Hepatic stellate cell (primary cell): ENCODE data around the gene ZFP69.
"Not testable (repeated sequence)": the region's sequence is repeated elsewhere in the genome, so short reads cannot be mapped to it uniquely, and the experiment has no call there.

ENCODE experiments used
- DNase-seq: peaks from one replicate; pipeline ENCODE4 v3.0.0; 2011; ENCODE audit warnings: low spot score

Gene ZFP69

DNA sequence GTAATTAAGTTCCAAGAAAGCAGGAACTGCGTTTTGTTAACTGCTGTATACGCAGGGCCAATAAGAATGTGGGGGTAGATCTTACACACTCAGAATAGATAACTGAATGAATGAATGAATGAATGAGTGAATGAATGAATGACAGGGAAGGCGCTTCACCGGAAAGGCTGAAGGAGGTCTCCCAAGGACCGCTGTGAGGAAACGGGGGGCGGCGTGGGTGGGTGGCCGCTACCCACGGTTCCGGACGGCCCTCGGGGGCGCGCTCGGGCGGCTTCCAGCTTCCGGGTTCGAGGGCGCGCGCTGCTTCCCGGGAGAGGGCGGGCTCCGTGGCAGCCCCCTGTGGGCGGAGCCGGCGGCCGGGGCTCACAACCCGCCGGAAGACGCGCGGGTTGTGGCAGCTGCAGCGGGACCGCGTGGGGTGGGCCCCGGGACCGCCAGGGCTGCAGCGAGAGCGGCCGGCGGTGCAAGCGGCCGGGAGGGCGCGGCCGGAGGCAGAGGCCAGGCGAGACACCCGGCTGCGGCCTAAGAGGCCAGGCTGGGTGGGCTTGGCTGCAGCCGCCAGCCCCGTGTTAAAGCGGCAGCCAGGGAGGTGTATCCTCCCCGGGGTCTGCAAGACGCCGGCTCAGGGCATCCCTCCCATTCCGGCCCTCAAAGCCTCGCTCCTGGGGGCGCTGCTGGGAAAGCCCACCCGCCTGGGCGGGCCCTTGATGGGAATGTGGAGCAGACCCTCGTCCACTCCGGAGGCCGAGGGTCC is at the start of gene ZFP69:
Gene ZFP69 (plus strand): TSS at position 367 of the 754 bp plus-strand sequence. CDS start 2,072 bp downstream, outside the sequence.
- peak; percentile 78 for DNase-seq

DNA sequence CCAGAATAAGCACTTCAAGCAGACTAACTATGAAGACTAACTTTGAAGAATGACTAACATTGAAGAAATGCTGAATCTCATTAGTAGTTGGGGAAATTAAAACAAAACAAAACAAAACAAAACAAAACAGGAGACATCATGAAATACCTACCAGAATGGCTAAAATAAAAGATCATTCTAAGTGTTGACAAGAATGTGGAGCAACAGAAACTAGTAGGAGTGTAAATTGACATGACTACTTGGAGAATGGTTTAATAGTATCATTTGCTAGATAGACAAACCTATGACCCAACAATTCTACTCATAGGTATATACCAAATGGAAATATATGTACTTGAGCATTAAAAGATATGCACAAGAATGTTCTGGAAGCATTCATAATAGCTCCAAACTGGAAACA is 45.7 kb upstream of the ZFP69 start:
- DNase-seq: no peak

- peak; percentile 8 for DNase-seq
Measured at GRCh38 chr1:40432644-40433390, 44.3 kb upstream of the ZFP69 start.

- DNase-seq: peak; percentile 18
Measured at GRCh38 chr1:40435471-40435870, 41.6 kb upstream of the ZFP69 start.

DNA sequence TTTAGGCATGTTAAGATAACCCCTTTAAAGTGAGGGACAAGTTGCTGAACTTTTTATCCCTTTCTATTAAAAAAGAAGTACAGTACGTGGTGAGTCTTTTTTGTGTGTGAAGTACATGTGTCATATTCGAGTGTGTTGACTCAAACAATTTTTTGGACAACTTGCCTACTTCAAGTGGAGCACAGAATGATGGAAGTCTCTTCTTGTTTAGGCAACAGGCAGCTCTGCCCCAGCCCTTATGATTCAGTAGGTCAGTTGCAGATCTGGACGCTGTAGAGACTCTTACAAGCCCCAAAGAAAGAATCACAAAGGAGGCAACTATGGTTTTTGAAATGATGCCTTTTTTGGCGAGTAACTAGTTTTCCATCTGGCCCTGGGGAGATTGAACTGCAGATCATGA is 41.2 kb upstream of the ZFP69 start:
- peak; percentile 8 for DNase-seq

- DNase-seq: peak; percentile 48
Measured at GRCh38 chr1:40438391-40439015, 38.6 kb upstream of the ZFP69 start.

- DNase-seq: no peak
Measured at GRCh38 chr1:40439247-40439646, 37.8 kb upstream of the ZFP69 start.

- DNase-seq: peak; percentile 96
Measured at GRCh38 chr1:40449684-40450494, 27.2 kb upstream of the ZFP69 start, which contains the start of gene ZFP69B. Gene ZFP69B (plus strand): TSS chr1:40450476. CDS start chr1:40450962, 486 bp downstream.

DNA sequence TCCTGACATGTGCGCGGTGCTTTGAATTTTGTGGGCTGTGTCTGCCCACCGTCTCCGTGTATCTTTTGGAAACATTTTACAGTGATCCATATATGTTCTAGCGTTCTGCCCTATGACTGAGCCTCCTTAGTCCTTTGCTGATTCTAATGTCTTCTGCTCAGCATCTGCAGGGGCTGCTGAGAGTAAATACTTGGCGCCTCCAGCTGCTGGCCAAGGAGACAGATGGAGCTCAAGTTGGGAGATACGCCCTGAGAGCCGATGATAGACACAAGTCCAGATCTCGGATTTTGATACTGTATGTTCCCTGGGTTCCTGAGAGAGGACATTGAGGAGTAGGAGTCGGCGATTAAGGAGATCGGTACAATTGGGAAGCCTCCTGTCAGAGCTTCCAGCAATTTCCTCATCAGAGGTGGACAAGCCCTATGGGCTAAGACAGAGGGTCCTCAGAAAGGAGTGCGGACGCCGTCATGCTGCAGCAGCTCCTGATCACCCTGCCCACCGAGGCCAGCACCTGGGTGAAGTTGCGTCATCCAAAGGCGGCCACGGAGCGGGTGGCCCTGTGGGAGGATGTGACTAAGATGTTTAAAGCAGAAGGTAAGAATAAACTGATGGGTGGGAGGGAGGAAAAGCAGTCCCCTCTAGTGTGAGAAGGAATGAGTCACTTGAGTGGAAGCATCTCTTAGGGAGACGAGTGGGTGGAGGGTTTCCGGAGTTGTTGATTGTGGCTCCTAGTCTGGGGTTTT is 26.4 kb upstream of the ZFP69 start:
- peak; percentile 33 for DNase-seq

DNA sequence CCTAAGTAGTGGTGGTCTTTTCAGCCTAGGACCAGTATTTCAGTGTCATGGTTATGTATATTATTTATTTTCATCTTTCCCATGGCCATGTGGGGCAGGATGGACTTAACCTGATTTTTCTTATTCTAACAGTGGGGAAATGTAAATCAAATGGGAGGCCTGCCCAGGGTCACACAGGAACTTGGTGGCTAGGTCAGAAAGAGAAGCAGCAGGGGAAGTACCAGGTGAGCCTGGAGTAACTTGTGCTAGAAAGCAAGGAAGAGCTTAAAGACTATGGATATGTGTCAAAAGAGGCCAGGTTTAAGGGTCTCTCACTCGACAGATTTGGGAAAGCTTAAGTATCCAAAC is 25.9 kb upstream of the ZFP69 start:
- DNase-seq: no peak

- no peak for DNase-seq
Measured at GRCh38 chr1:40454873-40455272, 22.2 kb upstream of the ZFP69 start.

DNA sequence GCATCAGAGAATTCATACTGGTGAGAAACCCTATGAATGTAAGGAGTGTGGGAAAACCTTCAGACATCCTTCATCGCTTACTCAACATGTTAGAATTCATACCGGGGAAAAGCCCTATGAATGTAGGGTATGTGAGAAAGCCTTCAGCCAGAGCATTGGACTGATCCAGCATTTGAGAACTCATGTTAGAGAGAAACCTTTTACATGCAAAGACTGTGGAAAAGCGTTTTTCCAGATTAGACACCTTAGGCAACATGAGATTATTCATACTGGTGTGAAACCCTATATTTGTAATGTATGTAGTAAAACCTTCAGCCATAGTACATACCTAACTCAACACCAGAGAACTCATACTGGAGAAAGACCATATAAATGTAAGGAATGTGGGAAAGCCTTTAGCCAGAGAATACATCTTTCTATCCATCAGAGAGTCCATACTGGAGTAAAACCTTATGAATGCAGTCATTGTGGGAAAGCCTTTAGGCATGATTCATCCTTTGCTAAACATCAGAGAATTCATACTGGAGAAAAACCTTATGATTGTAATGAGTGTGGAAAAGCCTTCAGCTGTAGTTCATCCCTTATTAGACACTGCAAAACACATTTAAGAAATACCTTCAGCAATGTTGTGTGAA is 14.0 kb upstream of the ZFP69 start:
- DNase-seq: no peak

DNA sequence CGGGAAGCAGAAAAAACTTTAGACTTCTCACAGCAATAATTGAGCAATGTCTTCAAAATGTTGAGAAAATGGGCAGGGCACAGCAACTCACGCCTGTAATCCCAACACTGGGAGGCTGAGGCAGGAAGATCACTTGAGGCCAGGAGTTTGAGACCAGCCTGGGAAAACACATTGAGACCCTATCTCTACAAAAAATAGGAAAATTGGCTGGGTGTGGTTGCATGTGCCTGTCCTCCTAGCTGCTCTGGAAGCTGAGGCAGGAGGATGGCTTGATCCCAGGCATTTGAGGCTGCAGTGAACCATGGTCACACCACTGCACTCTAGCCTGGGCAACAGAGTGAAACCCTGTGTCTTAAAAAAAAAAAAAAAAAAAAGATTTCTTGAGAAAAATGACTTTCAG is 7.8 kb upstream of the ZFP69 start:
- no peak for DNase-seq

GRCh38 chr1:40475268-40475667 is 1.8 kb upstream of the ZFP69 start:
- no peak for DNase-seq

- DNase-seq: peak; percentile 14
Measured at GRCh38 chr1:40477678-40478053, 576 bp downstream of the ZFP69 start.

DNA sequence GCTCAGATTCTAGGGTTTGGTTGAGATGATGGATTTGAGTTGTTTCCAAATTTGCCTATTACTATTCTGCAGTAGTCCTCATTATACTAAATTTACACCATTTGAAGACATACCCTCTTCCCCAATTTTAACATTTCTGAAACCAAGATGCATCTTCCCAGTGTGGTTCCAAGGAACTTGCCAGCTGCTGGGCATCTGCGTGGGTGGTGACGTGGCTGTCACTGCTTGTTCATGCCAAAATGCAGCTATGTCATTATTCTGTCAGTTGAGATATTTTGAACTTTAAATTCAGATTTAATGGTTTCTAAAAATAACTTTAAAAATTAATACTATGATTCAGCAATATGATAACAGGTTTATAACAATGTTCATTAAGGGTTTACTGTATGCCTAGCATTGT is 1.2 kb downstream of the ZFP69 start:
- DNase-seq: peak; percentile 17

- no peak for DNase-seq
Measured at GRCh38 chr1:40479156-40479555, 2.1 kb downstream of the ZFP69 start.

DNA sequence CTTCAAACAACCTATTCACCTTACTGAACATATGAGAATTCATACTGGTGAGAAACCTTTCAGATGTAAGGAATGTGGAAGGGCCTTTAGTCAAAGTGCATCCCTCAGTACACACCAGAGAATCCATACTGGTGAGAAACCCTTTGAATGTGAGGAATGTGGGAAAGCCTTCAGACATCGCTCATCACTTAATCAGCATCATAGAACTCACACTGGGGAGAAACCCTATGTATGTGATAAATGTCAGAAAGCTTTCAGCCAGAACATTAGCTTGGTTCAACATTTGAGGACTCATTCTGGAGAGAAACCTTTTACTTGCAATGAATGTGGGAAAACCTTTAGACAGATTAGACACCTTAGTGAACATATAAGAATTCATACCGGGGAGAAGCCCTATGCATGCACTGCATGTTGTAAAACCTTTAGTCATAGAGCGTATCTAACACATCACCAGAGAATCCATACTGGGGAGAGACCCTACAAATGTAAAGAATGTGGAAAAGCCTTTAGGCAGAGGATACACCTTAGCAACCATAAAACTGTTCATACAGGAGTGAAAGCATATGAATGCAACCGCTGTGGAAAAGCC is 18.3 kb downstream of the ZFP69 start:
- DNase-seq: no peak

- DNase-seq: not testable (repeated sequence)
Measured at GRCh38 chr1:40502651-40503050, 25.6 kb downstream of the ZFP69 start.

GRCh38 chr1:40507973-40508372 is 30.9 kb downstream of the ZFP69 start:
- no peak for DNase-seq
